ENCODE measurements around the gene MFSD1. TPM values are rescaled to one million over a fixed set of nuclear protein-coding genes. Genes with fewer than 3 reads are reported as not detected.

The MFSD1 gene
- total RNA-seq, 1 experiment from 2014 or later, result 50.7 TPM

DNA sequence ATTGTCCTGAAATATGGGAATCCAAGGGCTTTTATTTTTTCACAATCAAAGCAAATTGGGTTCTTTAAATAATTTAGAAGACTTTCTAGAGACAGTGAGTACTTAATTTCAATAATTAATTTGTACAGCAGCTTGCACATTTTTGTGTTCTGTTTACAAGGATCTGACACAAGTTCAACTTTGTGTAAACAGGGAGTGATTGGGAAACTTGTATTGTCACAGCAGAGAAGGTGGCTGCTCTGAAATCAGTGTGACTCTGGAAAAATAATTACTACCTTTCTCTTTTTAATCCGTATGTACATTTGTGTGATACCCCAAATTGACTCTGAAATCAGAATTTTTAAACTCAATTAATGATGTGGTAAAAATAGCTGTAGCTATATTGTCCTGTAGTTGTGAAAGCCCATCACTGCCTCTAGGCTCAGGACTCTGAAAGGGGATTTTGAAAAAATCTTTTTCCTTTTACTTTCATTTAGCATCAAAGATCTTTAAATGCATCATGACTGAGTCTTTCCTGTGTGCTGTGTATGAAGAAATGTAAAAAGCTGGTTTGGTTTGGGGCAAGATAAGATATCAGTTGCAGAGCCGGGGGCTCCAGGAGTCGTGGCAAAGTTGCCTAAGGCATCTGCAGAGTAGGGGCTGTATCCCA lies 45.1 kb downstream of the MFSD1 start:
- BruUV-seq (replicated peaks), result no TSS peak
- POLR2A ChIA-PET, result no interaction called here

DNA sequence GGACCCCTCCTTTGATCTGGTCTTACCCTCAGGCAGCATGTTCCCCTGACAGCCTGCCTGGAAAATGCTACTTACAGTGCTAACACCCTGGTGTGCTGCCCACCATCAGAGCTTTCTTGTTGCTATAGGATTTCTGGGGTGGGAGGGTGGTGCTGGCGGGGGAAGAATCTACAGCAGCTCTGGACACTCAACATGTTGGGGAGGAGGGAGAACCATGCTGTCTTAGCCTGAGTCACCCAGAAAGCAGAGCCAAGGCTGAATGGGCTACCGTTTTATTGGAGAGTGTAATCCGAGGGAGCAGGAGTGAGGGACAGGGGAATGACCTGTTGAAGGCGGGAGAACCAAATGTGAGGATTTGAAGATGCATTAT lies 45.6 kb downstream of the MFSD1 start:
- no peak overlapping the region for H3K27ac ChIP-seq (ENCODE audit: low read length)
- in situ Hi-C loops (cut with HindIII; ENCODE audit: low pct_unique_long_range_greater_than_20kb, low sequenced_read_pairs) (no loop called here), intact Hi-C loops (cut with micrococcal nuclease; ENCODE audit: unreplicated experiment) (loop anchor here (5.0 to 10.0 kb wide), 2 partner anchors 65 to 767 kb away; no protein-coding TSS in a partner anchor)
- peaks cover 2% of the 10 kb centered on the region; the same call in 1 of the 2 replicates for H3K27me3 ChIP-seq (ENCODE audit: control insufficient read depth, insufficient read depth, low read length)
- no peaks in the 10 kb centered on the region for H3K4me1 ChIP-seq (ENCODE audit: control insufficient read depth, insufficient read depth, low read length)
- H3K36me3 ChIP-seq (ENCODE audit: control insufficient read depth, insufficient read depth, low read length), result no peaks in the 10 kb centered on the region
- ChIA-PET CTCF (interaction anchor here (2.7 kb wide), 1 partner anchor 412 kb away, joined by 13 read pairs; no protein-coding TSS in a partner anchor), POLR2A (no interaction called here)
- ATAC-seq (no peak), DNase-seq (ENCODE audit: low read depth, low spot score) (no peak)
- BruUV-seq (replicated peaks), result no TSS peak
- no peak overlapping the region for H3K4me3 ChIP-seq (ENCODE audit: low read depth in 2 of 2, low read length in 2 of 2)
- H3K9me3 ChIP-seq (ENCODE audit: control insufficient read depth, insufficient read depth, low read depth, low read length), result no peaks in the 10 kb centered on the region
- TF ChIP-seq SIN3A (IDR thresholded peaks at IDR 0.05; ENCODE audit: borderline replicate concordance, insufficient read depth, low read depth, low read length), result no peak
- no peak for TF ChIP-seq POLR2AphosphoS5 (IDR thresholded peaks at IDR 0.05; ENCODE audit: low read depth, low read length)
- TF ChIP-seq, protein P1, sequence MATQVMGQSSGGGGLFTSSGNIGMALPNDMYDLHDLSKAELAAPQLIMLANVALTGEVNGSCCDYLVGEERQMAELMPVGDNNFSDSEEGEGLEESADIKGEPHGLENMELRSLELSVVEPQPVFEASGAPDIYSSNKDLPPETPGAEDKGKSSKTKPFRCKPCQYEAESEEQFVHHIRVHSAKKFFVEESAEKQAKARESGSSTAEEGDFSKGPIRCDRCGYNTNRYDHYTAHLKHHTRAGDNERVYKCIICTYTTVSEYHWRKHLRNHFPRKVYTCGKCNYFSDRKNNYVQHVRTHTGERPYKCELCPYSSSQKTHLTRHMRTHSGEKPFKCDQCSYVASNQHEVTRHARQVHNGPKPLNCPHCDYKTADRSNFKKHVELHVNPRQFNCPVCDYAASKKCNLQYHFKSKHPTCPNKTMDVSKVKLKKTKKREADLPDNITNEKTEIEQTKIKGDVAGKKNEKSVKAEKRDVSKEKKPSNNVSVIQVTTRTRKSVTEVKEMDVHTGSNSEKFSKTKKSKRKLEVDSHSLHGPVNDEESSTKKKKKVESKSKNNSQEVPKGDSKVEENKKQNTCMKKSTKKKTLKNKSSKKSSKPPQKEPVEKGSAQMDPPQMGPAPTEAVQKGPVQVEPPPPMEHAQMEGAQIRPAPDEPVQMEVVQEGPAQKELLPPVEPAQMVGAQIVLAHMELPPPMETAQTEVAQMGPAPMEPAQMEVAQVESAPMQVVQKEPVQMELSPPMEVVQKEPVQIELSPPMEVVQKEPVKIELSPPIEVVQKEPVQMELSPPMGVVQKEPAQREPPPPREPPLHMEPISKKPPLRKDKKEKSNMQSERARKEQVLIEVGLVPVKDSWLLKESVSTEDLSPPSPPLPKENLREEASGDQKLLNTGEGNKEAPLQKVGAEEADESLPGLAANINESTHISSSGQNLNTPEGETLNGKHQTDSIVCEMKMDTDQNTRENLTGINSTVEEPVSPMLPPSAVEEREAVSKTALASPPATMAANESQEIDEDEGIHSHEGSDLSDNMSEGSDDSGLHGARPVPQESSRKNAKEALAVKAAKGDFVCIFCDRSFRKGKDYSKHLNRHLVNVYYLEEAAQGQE (IDR thresholded peaks at IDR 0.05; ENCODE audit: insufficient read depth in 1 of 2, low read depth in 2 of 2, low read length in 1 of 2), result no peak
- TF ChIP-seq TCF7L2 (IDR thresholded peaks at IDR 0.05; ENCODE audit: low read depth, low read length), result no peak
- TF ChIP-seq, protein P2, sequence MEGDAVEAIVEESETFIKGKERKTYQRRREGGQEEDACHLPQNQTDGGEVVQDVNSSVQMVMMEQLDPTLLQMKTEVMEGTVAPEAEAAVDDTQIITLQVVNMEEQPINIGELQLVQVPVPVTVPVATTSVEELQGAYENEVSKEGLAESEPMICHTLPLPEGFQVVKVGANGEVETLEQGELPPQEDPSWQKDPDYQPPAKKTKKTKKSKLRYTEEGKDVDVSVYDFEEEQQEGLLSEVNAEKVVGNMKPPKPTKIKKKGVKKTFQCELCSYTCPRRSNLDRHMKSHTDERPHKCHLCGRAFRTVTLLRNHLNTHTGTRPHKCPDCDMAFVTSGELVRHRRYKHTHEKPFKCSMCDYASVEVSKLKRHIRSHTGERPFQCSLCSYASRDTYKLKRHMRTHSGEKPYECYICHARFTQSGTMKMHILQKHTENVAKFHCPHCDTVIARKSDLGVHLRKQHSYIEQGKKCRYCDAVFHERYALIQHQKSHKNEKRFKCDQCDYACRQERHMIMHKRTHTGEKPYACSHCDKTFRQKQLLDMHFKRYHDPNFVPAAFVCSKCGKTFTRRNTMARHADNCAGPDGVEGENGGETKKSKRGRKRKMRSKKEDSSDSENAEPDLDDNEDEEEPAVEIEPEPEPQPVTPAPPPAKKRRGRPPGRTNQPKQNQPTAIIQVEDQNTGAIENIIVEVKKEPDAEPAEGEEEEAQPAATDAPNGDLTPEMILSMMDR (IDR thresholded peaks at IDR 0.05), result no peak

More for the DNA sequence above, 45.1 kb downstream of the MFSD1 start:
- no peak for DNase-seq (ENCODE audit: low read depth, low spot score)
- Histone ChIP-seq H3K4me3 (ENCODE audit: low read depth in 2 of 2, low read length in 2 of 2) (no peak overlapping the region), H3K9me3 (ENCODE audit: control insufficient read depth, insufficient read depth, low read depth, low read length) (no peaks in the 10 kb centered on the region), H3K27ac (ENCODE audit: low read length) (no peak overlapping the region), H3K36me3 (ENCODE audit: control insufficient read depth, insufficient read depth, low read length) (no peaks in the 10 kb centered on the region), H3K27me3 (ENCODE audit: control insufficient read depth, insufficient read depth, low read length) (peaks cover 2% of the 10 kb centered on the region; the same call in 1 of the 2 replicates), H3K4me1 (ENCODE audit: control insufficient read depth, insufficient read depth, low read length) (no peaks in the 10 kb centered on the region)
- no peak for ATAC-seq
- in situ Hi-C loops (cut with HindIII; ENCODE audit: low pct_unique_long_range_greater_than_20kb, low sequenced_read_pairs) (no loop called here), intact Hi-C loops (cut with micrococcal nuclease; ENCODE audit: unreplicated experiment) (loop anchor here (1.0 to 10.0 kb wide), 3 partner anchors 65 to 768 kb away; no protein-coding TSS in a partner anchor)
- CTCF ChIA-PET, result interaction anchor here (2.7 kb wide), 1 partner anchor 413 kb away, joined by 13 read pairs; no protein-coding TSS in a partner anchor
- TF ChIP-seq POLR2AphosphoS5 (IDR thresholded peaks at IDR 0.05; ENCODE audit: low read depth, low read length) (no peak), SIN3A (IDR thresholded peaks at IDR 0.05; ENCODE audit: borderline replicate concordance, insufficient read depth, low read depth, low read length) (no peak), TCF7L2 (IDR thresholded peaks at IDR 0.05; ENCODE audit: low read depth, low read length) (no peak)
- TF ChIP-seq, protein P2 (IDR thresholded peaks at IDR 0.05), result no peak
- TF ChIP-seq, protein P1 (IDR thresholded peaks at IDR 0.05; ENCODE audit: insufficient read depth in 1 of 2, low read depth in 2 of 2, low read length in 1 of 2), result no peak

All from Panc1 (cell line).